ENCODE data around the gene DENND2A. TPM values are rescaled to one million over a fixed set of nuclear protein-coding genes. Genes with fewer than 3 reads are reported as not detected.
"Not testable (repeated sequence)": the region's sequence is repeated elsewhere in the genome, so short reads cannot be mapped to it uniquely, and the experiment has no call there.

Gene DENND2A
- total RNA-seq, 1 experiment from 2014 or later: not detected

GRCh38 chr7:140646931-140647647, 6.5 kb upstream of the DENND2A start:
- DNase-seq (ENCODE audit: low spot score): peak; percentile 70

GRCh38 chr7:140645166-140645900, 4.7 kb upstream of the DENND2A start:
- no peak for DNase-seq (ENCODE audit: low spot score)

DNA sequence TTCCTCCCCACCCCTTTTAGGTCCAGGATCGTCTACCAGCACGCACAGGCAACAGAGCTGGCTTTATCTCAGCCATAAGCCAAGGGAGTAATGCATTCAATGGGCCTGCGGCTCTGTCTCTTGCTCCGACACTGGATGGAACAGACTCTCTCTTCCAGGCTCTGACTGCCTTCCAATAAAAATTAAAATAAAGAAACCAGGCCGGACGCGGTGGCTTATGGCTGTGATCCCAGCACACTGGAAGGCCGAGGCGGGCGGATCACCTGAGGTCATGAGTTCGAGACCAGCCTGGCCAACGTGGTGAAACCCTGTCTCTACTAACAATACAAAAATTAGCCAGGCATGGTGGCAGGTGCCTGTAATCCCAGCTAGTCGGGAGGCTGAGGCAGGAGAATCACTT, 4.1 kb upstream of the DENND2A start:
- DNase-seq (ENCODE audit: low spot score): not testable (repeated sequence)

DNA sequence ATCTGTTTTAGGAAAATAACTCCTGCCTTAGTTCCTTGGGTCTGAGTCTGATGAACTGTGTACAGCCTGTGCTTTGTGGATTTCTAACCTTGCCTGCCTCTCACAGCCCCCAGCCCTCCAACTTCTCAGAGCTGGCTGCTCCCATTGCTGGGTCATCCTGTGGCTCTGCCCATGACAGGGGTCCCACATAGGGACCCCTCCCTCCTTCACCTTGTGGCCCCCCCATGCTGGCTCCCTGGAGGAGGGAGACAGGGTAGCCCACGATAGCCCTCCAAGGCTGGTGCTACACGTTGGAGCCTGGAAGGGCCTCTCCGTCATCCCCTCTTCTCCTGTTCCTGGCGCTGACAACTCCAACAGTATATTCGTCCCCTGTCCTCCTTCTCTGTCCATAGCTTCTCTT, 2.8 kb upstream of the DENND2A start:
- no peak for DNase-seq (ENCODE audit: low spot score)

GRCh38 chr7:140641524-140642195, 1.0 kb upstream of the DENND2A start:
- DNase-seq (ENCODE audit: low spot score): no peak

DNA sequence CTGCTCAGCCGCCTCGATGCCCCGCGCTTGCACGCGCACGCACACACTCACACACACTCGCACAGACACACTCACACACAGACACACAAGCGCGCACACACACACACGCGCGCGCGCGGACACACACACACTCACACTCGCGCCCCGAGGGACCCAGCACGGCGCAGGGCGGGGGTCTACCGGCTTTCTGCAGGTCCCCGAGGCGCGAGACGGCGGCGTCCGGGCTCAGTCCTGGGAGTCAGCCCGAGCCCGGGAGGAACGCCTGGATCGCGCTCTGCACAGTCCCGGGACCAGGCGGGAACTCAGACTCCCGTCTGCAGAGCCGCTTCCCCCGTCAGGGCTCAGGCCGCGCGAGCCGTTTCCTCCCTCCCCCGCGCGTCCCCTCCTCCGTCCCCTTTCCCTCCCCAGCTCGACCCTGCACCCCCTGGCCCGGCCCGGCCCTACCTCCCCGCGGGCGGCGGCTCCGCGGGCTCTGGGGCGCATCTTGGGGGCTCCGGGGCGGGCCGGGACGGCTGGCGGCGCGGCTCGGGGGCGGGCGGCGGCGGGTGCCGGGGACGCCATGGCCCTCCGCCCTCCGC, 464 bp downstream of the DENND2A start:
- no peak for DNase-seq (ENCODE audit: low spot score)

DNA sequence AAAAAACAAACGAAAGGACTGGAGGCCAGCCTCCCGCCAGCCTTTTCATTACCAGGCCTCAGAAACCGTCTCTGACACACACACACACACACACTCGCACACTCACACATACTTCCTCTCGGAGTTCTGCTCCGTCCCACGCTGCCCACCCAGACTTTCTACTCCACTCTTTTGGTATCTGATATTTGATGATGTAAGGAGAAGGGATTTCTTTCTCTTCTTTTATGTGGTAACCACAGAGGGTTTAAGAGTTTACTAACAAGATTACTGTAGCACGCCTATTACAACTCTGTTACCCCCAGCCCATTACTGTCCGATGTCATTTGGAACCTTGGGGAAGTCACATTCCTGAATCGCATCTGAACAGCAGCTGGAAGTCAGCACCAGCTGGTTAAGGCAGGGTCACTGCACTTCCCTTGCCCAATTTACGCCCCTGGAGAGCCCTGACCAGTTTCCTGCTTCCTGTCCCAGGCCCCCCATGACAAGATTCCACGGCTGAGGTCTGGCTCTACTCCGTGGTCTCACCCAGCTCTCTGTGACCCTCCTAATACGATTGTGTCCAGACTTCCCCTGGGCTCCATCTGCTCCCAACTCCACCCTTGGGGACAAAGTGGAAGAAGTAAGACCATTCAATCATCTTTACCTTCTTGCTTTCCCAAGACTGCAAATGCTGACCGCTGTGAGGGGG, 1.1 kb downstream of the DENND2A start:
- no peak for DNase-seq (ENCODE audit: low spot score)

DNA sequence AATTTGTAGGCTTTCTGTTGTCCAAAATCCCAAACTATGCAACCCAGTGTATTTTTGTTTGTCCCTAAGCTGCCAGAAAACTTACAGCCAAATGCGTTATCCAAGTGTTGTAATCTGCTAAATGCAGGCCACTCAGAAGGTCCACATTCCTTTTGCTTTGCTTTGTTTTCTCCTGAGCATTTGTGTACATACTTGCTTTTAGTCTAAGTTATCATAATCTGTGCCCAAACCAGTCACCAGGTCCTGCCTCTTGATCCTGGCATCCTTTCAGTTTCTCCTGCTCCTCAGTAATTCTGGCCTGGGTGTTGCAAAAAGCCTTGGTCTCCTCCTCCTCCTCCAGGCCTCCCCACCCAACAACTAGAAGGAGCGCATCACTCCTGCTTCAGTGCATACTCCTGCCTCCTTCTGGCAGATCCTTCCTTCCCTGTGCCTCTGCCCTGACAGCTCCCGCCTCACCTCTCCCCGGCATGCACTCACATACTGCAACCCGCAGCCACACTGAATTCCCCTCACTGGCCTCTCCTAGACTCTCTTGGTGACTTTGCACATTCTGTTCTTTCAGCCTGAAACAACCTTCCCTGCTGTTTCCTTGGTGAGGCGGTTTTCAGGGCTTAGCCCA, 2.3 kb downstream of the DENND2A start:
- DNase-seq (ENCODE audit: low spot score): no peak

GRCh38 chr7:140637400-140637799, 3.2 kb downstream of the DENND2A start:
- no peak for DNase-seq (ENCODE audit: low spot score)

DNA sequence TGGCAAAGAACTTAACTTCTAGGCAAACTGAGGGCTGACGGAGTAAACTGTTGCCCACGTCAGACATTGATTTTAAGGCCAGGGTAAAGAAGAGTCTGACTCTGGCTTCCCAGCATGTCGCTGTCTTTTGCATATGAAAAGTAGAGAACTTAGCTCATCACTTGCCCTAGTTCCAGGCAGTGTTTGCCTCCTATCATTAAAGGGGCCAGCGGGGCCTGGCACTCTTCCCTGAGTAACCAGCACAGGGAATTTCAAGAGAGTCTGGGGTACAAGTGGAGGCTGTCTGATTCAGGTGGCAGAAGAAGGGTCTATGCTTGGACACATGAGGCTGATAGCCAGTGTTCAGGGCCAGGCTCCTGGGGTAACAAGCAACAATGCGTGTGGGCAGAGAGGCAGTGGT, 4.8 kb downstream of the DENND2A start:
- no peak for DNase-seq (ENCODE audit: low spot score)

DNA sequence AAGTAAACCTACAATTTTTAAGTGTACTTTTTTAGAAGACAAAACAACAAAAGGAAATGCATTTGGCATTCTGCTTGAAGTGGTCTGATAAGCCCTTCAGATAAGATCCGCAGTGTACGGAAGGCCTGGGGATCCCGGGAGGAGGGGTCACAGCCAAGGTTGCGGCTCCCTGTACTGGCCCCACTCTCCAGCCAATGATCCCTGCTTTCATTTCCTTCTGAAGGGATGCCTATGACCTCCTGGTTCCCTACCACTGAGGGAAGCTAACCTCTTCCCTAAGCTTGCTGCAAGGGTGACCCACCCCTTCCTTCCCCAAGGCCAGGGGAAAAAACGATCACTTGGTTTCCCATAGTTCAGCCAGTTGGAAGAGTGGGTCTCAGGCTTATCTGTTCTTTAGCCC, 5.3 kb downstream of the DENND2A start:
- no peak for DNase-seq (ENCODE audit: low spot score)

DNA sequence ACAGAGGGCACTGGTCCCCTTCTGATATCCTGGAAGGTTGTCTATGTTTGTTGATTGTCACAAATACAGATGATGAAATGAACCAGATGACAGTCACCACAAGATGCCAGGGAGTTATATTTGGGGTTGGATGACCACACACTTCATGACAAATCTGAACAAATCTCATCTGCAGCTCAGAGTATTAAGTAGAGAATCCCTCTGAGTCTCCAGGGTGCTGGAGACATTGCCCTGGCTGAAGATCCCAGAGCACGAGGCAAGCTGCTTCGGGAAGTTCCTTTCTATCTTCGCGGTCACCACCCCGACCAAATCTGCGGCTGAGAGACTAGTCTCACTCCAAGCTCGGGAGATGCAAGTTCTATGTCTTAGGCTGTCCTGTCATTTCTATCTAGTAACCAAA, 9.0 kb downstream of the DENND2A start:
- DNase-seq (ENCODE audit: low spot score): no peak

- no peak for DNase-seq (ENCODE audit: low spot score)
Observed at GRCh38 chr7:140631021-140631420, 9.6 kb downstream of the DENND2A start.

GRCh38 chr7:140625908-140626868, 14.4 kb downstream of the DENND2A start:
- DNase-seq (ENCODE audit: low spot score): no peak

- not testable (repeated sequence) for DNase-seq (ENCODE audit: low spot score)
Observed at GRCh38 chr7:140625192-140625558, 15.4 kb downstream of the DENND2A start.

GRCh38 chr7:140624392-140625191, 16.0 kb downstream of the DENND2A start:
- no peak for DNase-seq (ENCODE audit: low spot score)

DNA sequence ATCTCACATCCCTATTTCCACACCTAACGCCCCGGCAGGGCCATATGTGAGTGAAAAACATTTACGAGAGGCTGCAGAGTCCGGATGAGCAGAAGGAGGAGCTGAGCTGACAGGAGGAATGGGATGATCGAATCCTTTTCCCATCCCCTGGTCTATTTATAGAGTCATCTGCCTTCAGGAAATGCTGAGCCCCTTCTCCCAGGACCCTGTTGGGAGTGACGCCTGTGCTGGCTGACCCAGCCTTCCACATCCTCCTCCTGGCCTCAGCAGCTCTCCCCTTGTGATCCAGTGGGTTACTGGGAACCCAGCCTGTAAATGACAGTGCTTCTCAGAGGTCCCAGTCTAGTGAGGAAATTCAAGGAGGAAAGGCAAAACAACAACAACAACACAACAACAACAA, 16.6 kb downstream of the DENND2A start:
- DNase-seq (ENCODE audit: low spot score): no peak

DNA sequence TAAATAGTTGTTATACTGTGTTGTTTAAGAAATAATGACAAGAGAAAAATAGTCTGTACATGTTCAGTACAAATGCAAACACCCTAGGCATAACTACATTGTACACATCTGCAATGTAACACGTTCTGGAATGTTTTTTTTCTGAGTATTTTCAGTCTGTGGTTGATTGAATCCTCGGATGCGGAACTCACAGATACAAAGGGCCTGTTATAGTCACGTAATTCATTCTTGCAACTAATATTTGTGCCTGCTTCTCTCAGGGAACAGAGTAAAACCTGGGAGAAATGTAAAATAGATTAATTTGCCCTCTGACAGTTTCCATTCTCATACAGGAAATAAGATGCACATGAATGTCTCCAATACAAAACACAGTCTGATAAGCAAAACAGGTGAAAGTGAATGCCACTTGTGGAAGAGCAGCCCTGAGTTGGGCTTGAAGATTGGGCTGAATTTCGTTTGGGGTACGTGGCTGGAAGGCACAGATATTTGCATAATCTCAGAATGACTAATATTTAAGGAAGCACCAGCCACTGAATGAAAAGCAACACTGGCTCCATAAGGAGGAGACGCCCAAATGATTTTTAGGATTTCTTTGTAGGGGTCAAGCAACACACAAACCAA, 19.1 kb downstream of the DENND2A start:
- DNase-seq (ENCODE audit: low spot score): no peak

Data from HT-29 (cell line).